PFSK-1 (cell line): ENCODE data around the gene SEPTIN6.

Experiments used
- FOXP2 ChIP-seq: optimal IDR thresholded peaks from 2 replicates; pipeline ENCODE3; 2011; ENCODE audit warnings: borderline replicate concordance, control low read depth, inconsistent platforms; ENCODE audit not compliant: insufficient read depth; ENCODE audit errors: extremely low read length, extremely low read depth
- POLR2AphosphoS5 ChIP-seq: IDR thresholded peaks from 2 replicates; pipeline ENCODE4 v1.6.1; 2012; ENCODE audit warnings: low read depth, mild to moderate bottlenecking, control low read depth, low read length, moderate library complexity
- SIN3A ChIP-seq: IDR thresholded peaks from 2 replicates; pipeline ENCODE4 v1.6.1; 2012; ENCODE audit warnings: mild to moderate bottlenecking, low read length, moderate library complexity, borderline replicate concordance; ENCODE audit not compliant: insufficient read depth
- TAF1 ChIP-seq: IDR thresholded peaks from 2 replicates; pipeline ENCODE4 v1.6.1; 2012; ENCODE audit warnings: low read length, control low read depth, borderline replicate concordance; ENCODE audit not compliant: insufficient read depth
- TF ChIP-seq, protein P1 (sequence below), 2 experiments: IDR thresholded peaks; 2 replicates each; pipeline versions ENCODE4 v1.6.1 to v1.8.0; 2011 to 2012; ENCODE audit warnings: low read depth in 2 of 2, low read length in 2 of 2, control low read depth in 1 of 2, inconsistent platforms in 1 of 2, mild to moderate bottlenecking in 1 of 2, moderate library complexity in 1 of 2; ENCODE audit not compliant: insufficient read depth in 1 of 2

SEPTIN6 gene

DNA sequence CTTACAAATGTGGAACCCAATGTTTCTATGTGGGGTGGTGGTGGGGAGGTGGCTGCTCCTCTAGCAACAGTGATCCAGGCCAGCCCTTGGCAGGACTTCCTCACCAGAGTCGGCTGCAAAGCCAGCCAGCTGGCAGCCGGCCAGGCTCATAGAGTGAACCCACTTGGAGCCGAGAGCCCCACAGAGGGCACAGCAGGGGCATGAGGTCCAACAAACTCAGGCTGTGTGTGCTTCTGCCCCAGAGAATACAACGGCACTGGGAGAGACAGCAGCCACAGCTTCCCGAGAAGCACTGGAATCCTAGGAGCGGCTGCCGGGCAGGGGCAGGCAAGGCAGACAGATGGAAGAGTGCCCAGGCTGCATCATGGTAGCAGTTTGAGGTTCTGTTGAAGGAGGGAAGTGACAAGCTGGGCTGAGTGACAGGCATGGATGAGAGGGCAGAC lies 42.0 kb upstream of the SEPTIN6 start:
- TF ChIP-seq FOXP2 = no peak
- TF ChIP-seq POLR2AphosphoS5 = no peak

DNA sequence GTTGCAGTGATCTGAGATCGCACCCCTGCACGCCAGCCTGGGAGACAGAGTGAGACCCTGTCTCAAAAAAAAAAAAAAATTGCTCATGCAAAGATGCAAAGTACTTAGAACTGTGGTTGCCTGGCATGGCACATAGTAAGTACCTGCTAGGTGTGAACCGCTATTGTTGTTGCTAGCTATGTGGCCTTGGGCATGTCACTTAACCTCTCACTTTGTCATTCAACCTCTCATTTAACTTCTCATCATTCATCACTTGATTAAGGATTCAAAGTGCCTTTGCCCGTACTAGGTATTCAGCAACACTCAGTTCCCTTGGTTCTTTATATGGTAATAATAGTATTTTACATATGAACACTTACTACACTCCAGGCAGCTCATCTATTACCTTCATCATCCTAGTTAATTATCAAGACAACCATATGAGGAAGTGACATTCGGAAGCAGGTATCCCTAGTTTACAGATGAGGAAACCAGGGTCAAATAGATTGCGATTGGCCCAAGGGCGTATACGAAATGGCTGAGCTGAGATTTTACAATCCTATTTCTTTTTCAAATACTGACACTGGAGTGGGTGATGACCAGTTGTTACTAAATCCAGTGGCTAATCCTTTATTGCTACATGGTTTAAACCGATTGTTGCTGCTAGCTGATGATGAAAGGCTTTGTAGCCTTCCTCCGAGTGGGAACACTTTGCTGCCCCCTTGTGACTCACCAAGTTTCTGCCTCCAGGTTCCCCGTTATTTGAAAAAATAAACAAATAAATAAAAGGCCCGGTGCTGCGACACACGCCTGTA lies 36.6 kb upstream of the SEPTIN6 start:
- no peak for TF ChIP-seq TAF1
- TF ChIP-seq, protein P1, sequence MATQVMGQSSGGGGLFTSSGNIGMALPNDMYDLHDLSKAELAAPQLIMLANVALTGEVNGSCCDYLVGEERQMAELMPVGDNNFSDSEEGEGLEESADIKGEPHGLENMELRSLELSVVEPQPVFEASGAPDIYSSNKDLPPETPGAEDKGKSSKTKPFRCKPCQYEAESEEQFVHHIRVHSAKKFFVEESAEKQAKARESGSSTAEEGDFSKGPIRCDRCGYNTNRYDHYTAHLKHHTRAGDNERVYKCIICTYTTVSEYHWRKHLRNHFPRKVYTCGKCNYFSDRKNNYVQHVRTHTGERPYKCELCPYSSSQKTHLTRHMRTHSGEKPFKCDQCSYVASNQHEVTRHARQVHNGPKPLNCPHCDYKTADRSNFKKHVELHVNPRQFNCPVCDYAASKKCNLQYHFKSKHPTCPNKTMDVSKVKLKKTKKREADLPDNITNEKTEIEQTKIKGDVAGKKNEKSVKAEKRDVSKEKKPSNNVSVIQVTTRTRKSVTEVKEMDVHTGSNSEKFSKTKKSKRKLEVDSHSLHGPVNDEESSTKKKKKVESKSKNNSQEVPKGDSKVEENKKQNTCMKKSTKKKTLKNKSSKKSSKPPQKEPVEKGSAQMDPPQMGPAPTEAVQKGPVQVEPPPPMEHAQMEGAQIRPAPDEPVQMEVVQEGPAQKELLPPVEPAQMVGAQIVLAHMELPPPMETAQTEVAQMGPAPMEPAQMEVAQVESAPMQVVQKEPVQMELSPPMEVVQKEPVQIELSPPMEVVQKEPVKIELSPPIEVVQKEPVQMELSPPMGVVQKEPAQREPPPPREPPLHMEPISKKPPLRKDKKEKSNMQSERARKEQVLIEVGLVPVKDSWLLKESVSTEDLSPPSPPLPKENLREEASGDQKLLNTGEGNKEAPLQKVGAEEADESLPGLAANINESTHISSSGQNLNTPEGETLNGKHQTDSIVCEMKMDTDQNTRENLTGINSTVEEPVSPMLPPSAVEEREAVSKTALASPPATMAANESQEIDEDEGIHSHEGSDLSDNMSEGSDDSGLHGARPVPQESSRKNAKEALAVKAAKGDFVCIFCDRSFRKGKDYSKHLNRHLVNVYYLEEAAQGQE (IDR thresholded peaks at IDR 0.05; ENCODE audit: insufficient read depth in 1 of 2, low read depth in 2 of 2, low read length in 2 of 2) = no peak
- TF ChIP-seq FOXP2 = no peak
- no peak for TF ChIP-seq POLR2AphosphoS5
- no peak for TF ChIP-seq SIN3A

DNA sequence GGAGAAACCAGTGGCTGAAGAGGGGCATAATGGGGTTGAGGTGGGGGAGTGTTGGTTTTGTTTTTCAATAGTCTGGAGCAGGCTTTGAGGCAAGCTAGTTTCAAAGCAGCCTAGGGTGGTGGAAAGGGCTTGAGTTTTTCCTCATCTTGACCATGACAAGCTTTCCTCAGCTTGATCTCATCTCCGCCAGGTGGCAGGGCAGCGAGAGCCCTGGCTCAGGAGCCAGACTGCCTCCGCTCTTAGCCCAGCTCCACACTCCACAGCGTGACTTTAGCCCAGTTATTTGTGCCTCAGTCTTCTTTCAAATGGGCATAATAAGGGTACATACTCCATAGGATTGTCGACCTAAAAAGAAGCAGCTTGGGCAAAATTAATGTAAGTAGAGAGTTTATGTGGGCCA lies 35.5 kb upstream of the SEPTIN6 start:
- TF ChIP-seq, protein P1 (IDR thresholded peaks at IDR 0.05; ENCODE audit: insufficient read depth in 1 of 2, low read depth in 2 of 2, low read length in 2 of 2) = no peak
- TF ChIP-seq FOXP2 (no peak), TAF1 (no peak), SIN3A (no peak), POLR2AphosphoS5 (no peak)

DNA sequence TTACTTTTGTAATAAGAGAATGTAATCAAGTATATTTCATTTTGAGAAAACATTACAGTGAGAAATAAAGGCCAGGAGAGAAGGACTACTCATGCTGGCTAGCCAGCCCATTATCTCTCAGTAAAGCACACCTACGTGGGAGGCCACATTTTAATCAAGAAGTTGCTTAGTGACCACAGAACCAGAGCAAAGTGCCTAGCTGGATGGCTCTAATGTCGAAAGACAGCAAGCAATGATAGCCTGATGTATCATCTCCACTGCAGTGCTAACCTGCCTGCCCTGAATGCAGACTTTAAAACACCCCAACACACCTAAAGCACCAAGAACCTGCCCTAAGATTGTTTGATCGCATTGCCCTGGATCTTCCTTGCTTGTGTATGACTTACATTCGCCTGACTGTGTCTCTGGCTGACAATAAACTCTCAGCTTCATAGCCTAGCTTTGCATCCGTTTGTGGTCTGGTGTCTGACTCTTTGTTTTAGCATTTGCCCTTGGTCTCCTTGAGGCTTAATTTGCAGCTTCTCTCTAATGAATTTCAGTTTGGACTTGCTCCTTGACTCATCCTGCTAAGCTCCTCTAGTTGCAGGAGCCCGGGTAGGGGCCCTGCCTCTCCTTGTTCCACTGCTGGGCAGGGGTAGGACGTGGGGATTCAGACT lies 34.1 kb upstream of the SEPTIN6 start:
- no peak for TF ChIP-seq POLR2AphosphoS5
- no peak for TF ChIP-seq FOXP2
- TF ChIP-seq, protein P1 (IDR thresholded peaks at IDR 0.05; ENCODE audit: insufficient read depth in 1 of 2, low read depth in 2 of 2, low read length in 2 of 2) = no peak
- TF ChIP-seq SIN3A = no peak
- no peak for TF ChIP-seq TAF1

DNA sequence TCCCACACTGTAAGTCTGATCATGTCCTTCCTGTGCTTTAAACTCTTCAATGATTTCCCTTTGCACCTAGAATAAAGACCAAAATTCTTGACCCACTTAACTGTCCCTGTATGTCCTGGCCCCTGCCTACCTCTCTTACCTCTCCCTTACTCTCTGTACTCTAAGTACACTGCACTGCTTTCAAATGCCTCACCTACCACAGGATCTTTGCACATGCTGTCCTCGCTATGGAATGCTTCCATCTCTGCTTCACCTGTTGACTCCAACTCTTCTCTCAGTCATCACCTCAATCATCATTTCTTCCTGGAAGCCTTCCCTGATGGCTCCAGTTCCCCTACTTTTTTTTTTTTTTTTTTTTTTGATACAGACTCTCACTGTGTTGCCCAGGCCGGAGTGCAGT lies 29.0 kb upstream of the SEPTIN6 start:
- TF ChIP-seq POLR2AphosphoS5 (no peak), TAF1 (no peak), FOXP2 (no peak), SIN3A (no peak)
- TF ChIP-seq, protein P1 (IDR thresholded peaks at IDR 0.05; ENCODE audit: insufficient read depth in 1 of 2, low read depth in 2 of 2, low read length in 2 of 2) = no peak
